ENCODE results near the gene RFX7.

- TF ChIP-seq, protein P1, sequence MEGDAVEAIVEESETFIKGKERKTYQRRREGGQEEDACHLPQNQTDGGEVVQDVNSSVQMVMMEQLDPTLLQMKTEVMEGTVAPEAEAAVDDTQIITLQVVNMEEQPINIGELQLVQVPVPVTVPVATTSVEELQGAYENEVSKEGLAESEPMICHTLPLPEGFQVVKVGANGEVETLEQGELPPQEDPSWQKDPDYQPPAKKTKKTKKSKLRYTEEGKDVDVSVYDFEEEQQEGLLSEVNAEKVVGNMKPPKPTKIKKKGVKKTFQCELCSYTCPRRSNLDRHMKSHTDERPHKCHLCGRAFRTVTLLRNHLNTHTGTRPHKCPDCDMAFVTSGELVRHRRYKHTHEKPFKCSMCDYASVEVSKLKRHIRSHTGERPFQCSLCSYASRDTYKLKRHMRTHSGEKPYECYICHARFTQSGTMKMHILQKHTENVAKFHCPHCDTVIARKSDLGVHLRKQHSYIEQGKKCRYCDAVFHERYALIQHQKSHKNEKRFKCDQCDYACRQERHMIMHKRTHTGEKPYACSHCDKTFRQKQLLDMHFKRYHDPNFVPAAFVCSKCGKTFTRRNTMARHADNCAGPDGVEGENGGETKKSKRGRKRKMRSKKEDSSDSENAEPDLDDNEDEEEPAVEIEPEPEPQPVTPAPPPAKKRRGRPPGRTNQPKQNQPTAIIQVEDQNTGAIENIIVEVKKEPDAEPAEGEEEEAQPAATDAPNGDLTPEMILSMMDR (conservative IDR thresholded peaks at IDR 0.05; ENCODE audit: low read length): no peak
- no peak for TF ChIP-seq EZH2phosphoT487 (IDR thresholded peaks at IDR 0.05; ENCODE audit: borderline replicate concordance)
Measured at GRCh38 chr15:56176996-56177395, 66.7 kb downstream of the RFX7 start.

Data from Loucy (cell line).